HepG2 (cell line): ENCODE measurements around the gene RTP5. TPM values are rescaled to one million over a fixed set of nuclear protein-coding genes. Genes with fewer than 3 reads are reported as not detected.

ENCODE experiments used
- ATAC-seq: fragments of 200-7000 bp; cut with Tn5 transposase; 3 replicates; pipeline ENCODE4 v1.9.1; 2020; ENCODE audit warnings: mild to moderate bottlenecking, moderate library complexity
- BruUV-seq: library from RNA; stranded (reverse); fragments of 400-500 nt; replicated peaks from 2 replicates; lab custom pipeline; 2021; lab: Mats Ljungman, UMichigan
- CTCF ChIA-PET: fragments of 300-600 bp; formaldehyde crosslinking; extraction: SDS; loops from one replicate; lab custom pipeline; 2021; ENCODE audit warnings: low total read pairs, inconsistent platforms, low intra/inter-chr PET ratio; lab: Yijun Ruan, JAX
- POLR2A ChIA-PET: fragments of 350-600 bp; sonication (Branson Sonifier 250); formaldehyde crosslinking; loops from one replicate; lab custom pipeline; 2020; ENCODE audit warnings: antibody characterized with exemption, inconsistent platforms; lab: Yijun Ruan, JAX
- DNase-seq: peaks from one replicate; pipeline ENCODE4 v3.0.0-alpha.2; 2015; ENCODE audit warnings: low spot score
- FAIRE-seq: peaks from 3 replicates; lab custom pipeline; 2011; peaks lifted over from hg19 to GRCh38; lab: Jason Lieb, UNC
- H2AFZ ChIP-seq: one replicate; pipeline ENCODE4 v1.6.1; 2011; ENCODE audit warnings: low read length, inconsistent platforms
- H3K27ac ChIP-seq: fragments of 300-600 bp; 3 replicates; pipeline ENCODE4 v1.8.0; 2011; ENCODE audit warnings: mixed run types, mild to moderate bottlenecking, mixed read lengths, low read length, inconsistent platforms; ENCODE audit not compliant: insufficient read depth; ENCODE audit errors: extremely low read length
- H3K27me3 ChIP-seq, 2 experiments: fragments of 200-600 bp in 1 of 2; 2 replicates in 1 of 2; 3 replicates in 1 of 2; pipeline versions ENCODE4 v1.6.0 to v1.8.0; 2011; ENCODE audit warnings: low read length in 2 of 2, mild to moderate bottlenecking in 2 of 2, moderate library complexity in 2 of 2, inconsistent platforms in 1 of 2; ENCODE audit not compliant: insufficient read depth in 2 of 2, control insufficient read depth in 1 of 2
- H3K36me3 ChIP-seq, 2 experiments: fragments of 200-600 bp in 1 of 2; replicated peaks in 1 of 2; 2 replicates in 1 of 2; 3 replicates in 1 of 2; pipeline versions ENCODE4 v1.5.1 to v1.8.0; 2011; ENCODE audit warnings: low read length in 2 of 2, inconsistent platforms in 1 of 2; ENCODE audit not compliant: insufficient read depth in 2 of 2, control insufficient read depth in 1 of 2
- H3K4me1 ChIP-seq: 2 replicates; pipeline ENCODE4 v1.5.1; 2012; ENCODE audit warnings: low read length, inconsistent platforms; ENCODE audit not compliant: insufficient read depth
- H3K4me2 ChIP-seq: 2 replicates; pipeline ENCODE4 v1.6.0; 2011; ENCODE audit warnings: low read depth, low read length, inconsistent platforms
- H3K4me3 ChIP-seq, 3 experiments: fragments of 200-600 bp in 1 of 3; sonication (generic), shearing (Covaris generic) in 1 of 3; replicated peaks in 1 of 3; 2 replicates each; pipeline ENCODE4 v1.5.1; 2011 to 2016; ENCODE audit warnings: low read length in 3 of 3, inconsistent platforms in 2 of 3, low read depth in 2 of 3, mild to moderate bottlenecking in 2 of 3, control low read depth in 1 of 3, mixed read lengths in 1 of 3; ENCODE audit not compliant: insufficient read depth in 1 of 3
- H3K79me2 ChIP-seq: one replicate; pipeline ENCODE4 v1.6.1; 2011; ENCODE audit warnings: low read length, inconsistent platforms; ENCODE audit not compliant: insufficient read depth
- H3K9ac ChIP-seq: 2 replicates; pipeline ENCODE4 v1.6.0; 2011; ENCODE audit warnings: mild to moderate bottlenecking, low read depth, low read length, inconsistent platforms; ENCODE audit not compliant: insufficient read depth
- H3K9me3 ChIP-seq: 2 replicates; pipeline ENCODE4 v1.5.1; 2012; ENCODE audit warnings: mild to moderate bottlenecking, low read length
- H4K20me1 ChIP-seq: 2 replicates; pipeline ENCODE4 v1.6.0; 2011; ENCODE audit warnings: inconsistent platforms, mild to moderate bottlenecking, low read length, moderate library complexity; ENCODE audit not compliant: insufficient read depth
- RBM22 ChIP-seq: fragments of 200-400 bp; formaldehyde crosslinking; optimal IDR thresholded peaks from 2 replicates; pipeline ENCODE3; 2017; ENCODE audit warnings: mild to moderate bottlenecking, low read length, moderate library complexity
- ZBTB21 ChIP-seq: sonication (generic); formaldehyde crosslinking; IDR thresholded peaks from 2 replicates; pipeline ENCODE4 v1.4.0; 2020; ENCODE audit warnings: missing genetic modification reagents
- ZNF230 ChIP-seq: sonication (generic); formaldehyde crosslinking; IDR thresholded peaks from 2 replicates; pipeline ENCODE4 v1.4.0; 2020; ENCODE audit warnings: mild to moderate bottlenecking, missing genetic modification reagents
- ZNF839 ChIP-seq: sonication (generic); formaldehyde crosslinking; IDR thresholded peaks from 2 replicates; pipeline ENCODE4 v1.4.0; 2020; ENCODE audit warnings: missing genetic modification reagents, mild to moderate bottlenecking, borderline replicate concordance
- WGBS: methylation state at CpG from one replicate; pipeline ENCODE4 v1.1.6; 2017; ENCODE audit warnings: low lambda C conversion rate; 5-methylcytosine and 5-hydroxymethylcytosine counted together
- in situ Hi-C: cut with HindIII; loops from 2 replicates; pipeline ENCODE4 v1.10.0; 2017; ENCODE audit warnings: low pct_unique_long_range_greater_than_20kb; ENCODE audit not compliant: extremely low pct_ligation_motif_present
- intact Hi-C: fragments of 100-400 bp; cut with micrococcal nuclease; formaldehyde crosslinking; loops from one replicate; pipeline ENCODE4 v1.10.0; 2022; ENCODE audit not compliant: unreplicated experiment
- polyA plus RNA-seq, 8 experiments: library from polyadenylated mRNA; depleted of rRNA in 3 of 8; stranded (reverse) in 7 of 8; unstranded in 1 of 8; fragments of >200 nt; fragmentation: Illumina TruSeq in 4 of 8; extraction: Trizol in 4 of 8; gene quantifications; 2 replicates each; pipeline versions ENCODE4 v1.2.1 to v1.2.3, GENCODE V29; 2011 to 2016; ENCODE audit warnings: low read depth in 4 of 8, missing spikeins in 1 of 8, mixed read lengths in 1 of 8; ENCODE audit not compliant: insufficient read depth in 1 of 8
- total RNA-seq, 5 experiments: library from RNA; depleted of rRNA; stranded (reverse); fragments of >200 nt; fragmentation: Illumina TruSeq; extraction: Trizol; gene quantifications; 2 replicates each; pipeline ENCODE4 v1.2.3, GENCODE V29; 2016; ENCODE audit warnings: low read depth in 1 of 5
- TF ChIP-seq, protein P1 (sequence below): sonication (generic); formaldehyde crosslinking; IDR thresholded peaks from 2 replicates; pipeline ENCODE4 v1.5.0; 2020; ENCODE audit warnings: mild to moderate bottlenecking, low read depth, missing genetic modification reagents, borderline replicate concordance
- TF ChIP-seq, protein P2 (sequence below): sonication (generic); formaldehyde crosslinking; conservative IDR thresholded peaks from 2 replicates; pipeline ENCODE4 v1.4.0; 2020; ENCODE audit warnings: missing genetic modification reagents
- TF ChIP-seq, protein P3 (sequence below): sonication (generic); formaldehyde crosslinking; IDR thresholded peaks from 2 replicates; pipeline ENCODE4 v1.5.0; 2020; ENCODE audit warnings: mild to moderate bottlenecking, missing genetic modification reagents, borderline replicate concordance

RTP5 gene
- total and polyA plus RNA-seq, 2 of the 13 experiments (the other 11 are each of a cell fraction or from before 2014, with no cell fraction given) = not detected

DNA sequence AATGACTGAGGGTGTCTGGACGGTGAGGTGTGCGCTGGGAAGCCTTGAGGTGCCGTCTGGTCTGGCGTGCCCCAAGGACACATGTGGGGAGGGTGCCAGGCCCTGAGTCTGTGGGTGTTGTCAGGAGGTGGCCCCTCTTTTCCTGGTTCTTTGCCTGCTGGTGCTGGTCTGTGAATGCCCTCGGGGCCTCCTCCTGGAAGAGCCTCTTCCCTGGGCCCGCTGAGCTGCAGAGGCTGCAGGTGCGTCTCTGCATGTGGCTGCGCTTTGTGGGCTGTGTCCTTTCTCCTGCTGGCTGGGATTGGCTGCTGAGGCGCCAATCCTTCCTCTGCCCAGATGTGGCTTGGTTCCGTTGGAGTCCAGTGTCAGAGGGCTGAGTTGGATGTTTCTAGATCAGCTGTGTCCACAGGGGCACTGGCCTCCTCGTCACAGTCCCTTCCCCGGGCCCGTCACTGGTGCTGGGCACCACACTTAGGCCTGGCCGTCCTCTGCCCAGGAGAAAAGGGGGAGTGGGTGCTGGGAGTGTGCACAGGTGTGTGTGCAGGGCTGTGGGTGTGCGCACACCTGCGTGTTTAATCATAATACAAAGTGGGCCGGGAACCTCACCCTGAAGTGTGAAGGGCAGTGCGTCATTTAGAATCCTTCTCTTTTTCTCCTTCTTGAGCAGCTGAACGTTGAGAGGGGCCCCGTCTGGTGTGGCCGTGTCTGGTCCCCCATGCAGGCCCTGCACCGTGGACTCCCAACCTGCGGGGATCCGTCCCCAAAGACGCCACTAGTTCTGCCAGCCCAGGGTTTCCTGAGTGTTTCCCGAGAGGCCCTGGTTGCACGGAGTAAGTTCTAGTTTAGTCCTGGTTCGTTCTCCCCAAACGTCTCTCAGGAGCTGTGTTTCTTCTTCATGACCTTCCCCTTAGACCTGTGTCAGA is 35.5 kb downstream of the RTP5 start:
- Histone ChIP-seq H3K27me3 (peaks cover 25 to 79% of the 10 kb centered on the region in 2 experiments), H3K27ac (no peak overlapping the region), H2AFZ (no peak overlapping the region), H3K9ac (no peak overlapping the region), H3K4me3 (no peak overlapping the region), H3K79me2 (no peaks in the 10 kb centered on the region), H3K9me3 (no peaks in the 10 kb centered on the region), H3K4me1 (peaks cover 26% of the 10 kb centered on the region), H4K20me1 (no peaks in the 10 kb centered on the region), H3K36me3 (no peaks in the 10 kb centered on the region), H3K4me2 (no peak overlapping the region)
- intact Hi-C loops (no loop called here), in situ Hi-C loops (no loop called here)
- FAIRE-seq (no peak), DNase-seq (no peak), ATAC-seq (no peak; the same call in 2 of the 3 replicates)
- CTCF ChIA-PET = no interaction called here
- WGBS = 55% methylated on average over 27 of the region's 29 CpGs
- TF ChIP-seq, protein P1, sequence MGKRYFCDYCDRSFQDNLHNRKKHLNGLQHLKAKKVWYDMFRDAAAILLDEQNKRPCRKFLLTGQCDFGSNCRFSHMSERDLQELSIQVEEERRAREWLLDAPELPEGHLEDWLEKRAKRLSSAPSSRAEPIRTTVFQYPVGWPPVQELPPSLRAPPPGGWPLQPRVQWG (CRISPR knock-in tag) = no peak
- TF ChIP-seq, protein P2, sequence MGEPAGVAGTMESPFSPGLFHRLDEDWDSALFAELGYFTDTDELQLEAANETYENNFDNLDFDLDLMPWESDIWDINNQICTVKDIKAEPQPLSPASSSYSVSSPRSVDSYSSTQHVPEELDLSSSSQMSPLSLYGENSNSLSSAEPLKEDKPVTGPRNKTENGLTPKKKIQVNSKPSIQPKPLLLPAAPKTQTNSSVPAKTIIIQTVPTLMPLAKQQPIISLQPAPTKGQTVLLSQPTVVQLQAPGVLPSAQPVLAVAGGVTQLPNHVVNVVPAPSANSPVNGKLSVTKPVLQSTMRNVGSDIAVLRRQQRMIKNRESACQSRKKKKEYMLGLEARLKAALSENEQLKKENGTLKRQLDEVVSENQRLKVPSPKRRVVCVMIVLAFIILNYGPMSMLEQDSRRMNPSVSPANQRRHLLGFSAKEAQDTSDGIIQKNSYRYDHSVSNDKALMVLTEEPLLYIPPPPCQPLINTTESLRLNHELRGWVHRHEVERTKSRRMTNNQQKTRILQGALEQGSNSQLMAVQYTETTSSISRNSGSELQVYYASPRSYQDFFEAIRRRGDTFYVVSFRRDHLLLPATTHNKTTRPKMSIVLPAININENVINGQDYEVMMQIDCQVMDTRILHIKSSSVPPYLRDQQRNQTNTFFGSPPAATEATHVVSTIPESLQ = no peak
- TF ChIP-seq ZNF839 (CRISPR knock-in tag) (no peak), RBM22 (no peak), ZNF230 (no peak), ZBTB21 (CRISPR knock-in tag) (no peak)
- TF ChIP-seq, protein P3, sequence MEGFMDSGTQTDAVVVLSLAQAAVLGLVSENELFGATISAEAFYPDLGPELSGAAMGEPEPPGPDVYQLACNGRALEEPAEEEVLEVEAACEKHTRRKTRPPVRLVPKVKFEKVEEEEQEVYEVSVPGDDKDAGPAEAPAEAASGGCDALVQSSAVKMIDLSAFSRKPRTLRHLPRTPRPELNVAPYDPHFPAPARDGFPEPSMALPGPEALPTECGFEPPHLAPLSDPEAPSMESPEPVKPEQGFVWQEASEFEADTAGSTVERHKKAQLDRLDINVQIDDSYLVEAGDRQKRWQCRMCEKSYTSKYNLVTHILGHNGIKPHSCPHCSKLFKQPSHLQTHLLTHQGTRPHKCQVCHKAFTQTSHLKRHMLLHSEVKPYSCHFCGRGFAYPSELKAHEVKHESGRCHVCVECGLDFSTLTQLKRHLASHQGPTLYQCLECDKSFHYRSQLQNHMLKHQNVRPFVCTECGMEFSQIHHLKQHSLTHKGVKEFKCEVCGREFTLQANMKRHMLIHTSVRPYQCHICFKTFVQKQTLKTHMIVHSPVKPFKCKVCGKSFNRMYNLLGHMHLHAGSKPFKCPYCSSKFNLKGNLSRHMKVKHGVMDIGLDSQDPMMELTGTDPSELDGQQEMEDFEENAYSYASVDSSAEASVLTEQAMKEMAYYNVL (CRISPR knock-in tag) = no peak
- POLR2A ChIA-PET = no interaction called here
- no TSS peak for BruUV-seq
